Large intestine (tissue), 3 donors: ENCODE data around the gene ATP5PB. TPM values are rescaled to one million over a fixed set of nuclear protein-coding genes. Genes with fewer than 3 reads are reported as not detected.

Experiments used
- DNase-seq, 2 donors: peaks; one replicate each; pipeline versions ENCODE4 v3.0.0 to v3.0.0-alpha.2; 2013
- H3K27ac ChIP-seq: one replicate; pipeline ENCODE4 v1.5.1; 2013; ENCODE audit warnings: low read length
- H3K27me3 ChIP-seq: 2 replicates; pipeline ENCODE4 v1.6.1; 2013; ENCODE audit warnings: low read length; ENCODE audit not compliant: control insufficient read depth, insufficient read depth
- H3K36me3 ChIP-seq: 2 replicates; pipeline ENCODE4 v1.6.1; 2013; ENCODE audit warnings: low read length; ENCODE audit not compliant: control insufficient read depth, insufficient read depth
- H3K4me1 ChIP-seq: one replicate; pipeline ENCODE4 v1.6.1; 2013; ENCODE audit warnings: low read length; ENCODE audit not compliant: control insufficient read depth, insufficient read depth
- H3K4me3 ChIP-seq: one replicate; pipeline ENCODE4 v1.5.1; 2013; ENCODE audit warnings: low read length
- H3K9me3 ChIP-seq: one replicate; pipeline ENCODE4 v1.6.1; 2013; ENCODE audit warnings: mild to moderate bottlenecking, low read depth, low read length, moderate library complexity; ENCODE audit not compliant: control insufficient read depth
- WGBS: methylation state at CpG from one replicate; pipeline ENCODE4 v1.1.5; 2013; ENCODE audit warnings: low lambda C conversion rate; ENCODE audit not compliant: insufficient coverage; 5-methylcytosine and 5-hydroxymethylcytosine counted together
- polyA plus RNA-seq: library from polyadenylated mRNA; unstranded; fragments of 120-200 nt; gene quantifications from one replicate; pipeline ENCODE4 v1.2.1, GENCODE V29; 2013

ATP5PB gene
- polyA plus RNA-seq, 1 donor, result 333 TPM

- no peak overlapping the region for H3K4me3 ChIP-seq
- H3K27ac ChIP-seq, result no peak overlapping the region
- no peak for DNase-seq
- no peaks in the 10 kb centered on the region for H3K27me3 ChIP-seq
- no peaks in the 10 kb centered on the region for H3K9me3 ChIP-seq
- no peaks in the 10 kb centered on the region for H3K4me1 ChIP-seq
- no peaks in the 10 kb centered on the region for H3K36me3 ChIP-seq
These were observed 35.2 kb downstream of the ATP5PB start for GRCh38 chr1:111484391-111485026.

- Histone ChIP-seq H3K9me3 (no peaks in the 10 kb centered on the region), H3K4me1 (no peaks in the 10 kb centered on the region), H3K27ac (no peak overlapping the region), H3K36me3 (no peaks in the 10 kb centered on the region), H3K4me3 (no peak overlapping the region), H3K27me3 (no peaks in the 10 kb centered on the region)
- no peak for DNase-seq
- no CpG with 5 or more reads among the region's 7 CpGs for WGBS
These were observed 37.2 kb downstream of the ATP5PB start for GRCh38 chr1:111486431-111486830.

GRCh38 chr1:111487133-111487532 lies 37.9 kb downstream of the ATP5PB start:
- H3K36me3 ChIP-seq, result no peaks in the 10 kb centered on the region
- H3K4me3 ChIP-seq, result no peak overlapping the region
- WGBS, result 80% methylated on average over 1 of the region's 6 CpGs
- H3K9me3 ChIP-seq, result no peaks in the 10 kb centered on the region
- H3K27ac ChIP-seq, result no peak overlapping the region
- no peaks in the 10 kb centered on the region for H3K4me1 ChIP-seq
- DNase-seq, result no peak
- H3K27me3 ChIP-seq, result no peaks in the 10 kb centered on the region

DNA sequence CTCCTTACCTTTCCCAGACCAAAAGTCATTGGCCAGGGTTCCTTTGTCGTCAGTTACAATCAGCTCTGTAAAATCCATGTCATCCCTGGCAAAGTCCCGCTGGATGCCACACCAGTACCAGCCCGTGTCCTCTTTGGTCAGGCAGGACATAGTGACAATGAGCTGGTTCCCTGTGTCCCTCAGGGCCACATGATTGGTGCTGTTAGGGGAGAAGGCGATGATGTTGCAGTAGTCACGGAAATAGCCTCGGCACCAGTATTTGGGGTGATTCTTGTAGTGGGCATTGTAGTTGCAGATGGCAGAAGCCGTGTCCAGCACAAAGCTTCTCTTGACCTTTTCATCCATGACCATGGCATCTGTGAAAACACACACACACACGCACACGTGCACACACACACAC lies 39.4 kb downstream of the ATP5PB start:
- 83% methylated on average over 1 of the region's 9 CpGs for WGBS
- H3K36me3 ChIP-seq, result no peaks in the 10 kb centered on the region
- H3K4me3 ChIP-seq, result no peak overlapping the region
- no peak overlapping the region for H3K27ac ChIP-seq
- DNase-seq, result no peak
- no peaks in the 10 kb centered on the region for H3K27me3 ChIP-seq
- H3K4me1 ChIP-seq, result no peaks in the 10 kb centered on the region
- no peaks in the 10 kb centered on the region for H3K9me3 ChIP-seq

GRCh38 chr1:111489604-111490003 lies 40.3 kb downstream of the ATP5PB start:
- no peak for DNase-seq
- no CpG with 5 or more reads among the region's 4 CpGs for WGBS
- Histone ChIP-seq H3K4me1 (no peaks in the 10 kb centered on the region), H3K9me3 (no peaks in the 10 kb centered on the region), H3K27me3 (no peaks in the 10 kb centered on the region), H3K36me3 (no peaks in the 10 kb centered on the region), H3K27ac (no peak overlapping the region), H3K4me3 (no peak overlapping the region)

GRCh38 chr1:111490220-111490619 lies 41.0 kb downstream of the ATP5PB start:
- no peak for DNase-seq
- H3K9me3 ChIP-seq, result no peaks in the 10 kb centered on the region
- H3K27ac ChIP-seq, result no peak overlapping the region
- 81% methylated on average over 2 of the region's 4 CpGs for WGBS
- H3K4me3 ChIP-seq, result no peak overlapping the region
- no peaks in the 10 kb centered on the region for H3K4me1 ChIP-seq
- no peaks in the 10 kb centered on the region for H3K27me3 ChIP-seq
- no peaks in the 10 kb centered on the region for H3K36me3 ChIP-seq

DNA sequence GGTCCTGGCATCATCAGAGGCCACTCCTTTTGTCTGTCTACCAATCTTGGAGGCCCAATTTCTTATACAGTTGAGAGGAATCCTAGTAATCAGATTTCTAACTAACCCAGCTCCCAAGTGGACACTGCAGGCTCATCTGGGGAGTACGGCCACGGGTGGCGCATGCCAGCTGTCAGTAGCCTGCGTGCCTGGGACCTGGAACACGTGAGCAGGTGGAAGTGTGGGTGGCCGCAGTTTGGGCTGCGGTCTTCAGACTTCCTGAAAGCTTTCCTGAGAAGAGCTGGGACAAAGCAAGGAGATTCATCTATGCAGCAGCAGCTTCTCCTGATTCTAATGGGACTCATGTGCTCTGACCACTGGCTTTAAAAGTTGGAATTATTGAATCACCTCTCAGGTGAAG lies 41.8 kb downstream of the ATP5PB start:
- no peak for DNase-seq
- Histone ChIP-seq H3K36me3 (no peaks in the 10 kb centered on the region), H3K4me3 (no peak overlapping the region), H3K4me1 (no peaks in the 10 kb centered on the region), H3K27me3 (no peaks in the 10 kb centered on the region), H3K9me3 (no peaks in the 10 kb centered on the region), H3K27ac (no peak overlapping the region)
- WGBS, result no CpG with 5 or more reads among the region's 7 CpGs

DNA sequence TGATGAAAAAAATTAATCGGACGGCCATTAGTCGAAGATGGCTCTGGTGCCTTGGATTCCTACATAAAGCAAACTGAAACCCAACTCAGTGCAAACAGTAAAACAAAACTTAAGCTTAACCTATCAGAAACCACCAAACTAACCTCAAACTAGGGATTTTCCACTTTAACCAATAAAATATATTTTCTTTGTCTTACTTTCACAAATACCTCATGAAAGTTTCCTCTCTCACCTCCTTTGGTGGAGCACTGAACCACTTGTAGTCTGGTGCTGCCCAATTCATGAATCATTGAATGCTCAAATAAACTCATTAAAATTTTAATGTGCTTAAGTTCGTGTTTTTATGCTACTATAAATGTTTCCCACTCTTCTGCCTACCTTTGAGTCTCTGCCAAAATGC lies 47.1 kb downstream of the ATP5PB start:
- DNase-seq, result no peak
- 83% methylated on average over 1 of the region's 4 CpGs for whole genome bisulfite sequencing
- H3K4me1 ChIP-seq, result no peaks in the 10 kb centered on the region

GRCh38 chr1:111497592-111497991 lies 48.3 kb downstream of the ATP5PB start:
- no peaks in the 10 kb centered on the region for H3K9me3 ChIP-seq
- DNase-seq, result no peak
- H3K36me3 ChIP-seq, result no peaks in the 10 kb centered on the region
- no peak overlapping the region for H3K27ac ChIP-seq
- H3K4me3 ChIP-seq, result no peak overlapping the region
- H3K4me1 ChIP-seq, result no peaks in the 10 kb centered on the region
- WGBS, result 71% methylated on average over 1 of the region's 5 CpGs
- H3K27me3 ChIP-seq, result peaks cover 3% of the 10 kb centered on the region

More for the DNA sequence above, 47.1 kb downstream of the ATP5PB start:
- H3K27me3 ChIP-seq, result peaks cover 3% of the 10 kb centered on the region
- no peak overlapping the region for H3K27ac ChIP-seq
- no peak overlapping the region for H3K4me3 ChIP-seq
- no peaks in the 10 kb centered on the region for H3K9me3 ChIP-seq
- H3K36me3 ChIP-seq, result no peaks in the 10 kb centered on the region

DNA sequence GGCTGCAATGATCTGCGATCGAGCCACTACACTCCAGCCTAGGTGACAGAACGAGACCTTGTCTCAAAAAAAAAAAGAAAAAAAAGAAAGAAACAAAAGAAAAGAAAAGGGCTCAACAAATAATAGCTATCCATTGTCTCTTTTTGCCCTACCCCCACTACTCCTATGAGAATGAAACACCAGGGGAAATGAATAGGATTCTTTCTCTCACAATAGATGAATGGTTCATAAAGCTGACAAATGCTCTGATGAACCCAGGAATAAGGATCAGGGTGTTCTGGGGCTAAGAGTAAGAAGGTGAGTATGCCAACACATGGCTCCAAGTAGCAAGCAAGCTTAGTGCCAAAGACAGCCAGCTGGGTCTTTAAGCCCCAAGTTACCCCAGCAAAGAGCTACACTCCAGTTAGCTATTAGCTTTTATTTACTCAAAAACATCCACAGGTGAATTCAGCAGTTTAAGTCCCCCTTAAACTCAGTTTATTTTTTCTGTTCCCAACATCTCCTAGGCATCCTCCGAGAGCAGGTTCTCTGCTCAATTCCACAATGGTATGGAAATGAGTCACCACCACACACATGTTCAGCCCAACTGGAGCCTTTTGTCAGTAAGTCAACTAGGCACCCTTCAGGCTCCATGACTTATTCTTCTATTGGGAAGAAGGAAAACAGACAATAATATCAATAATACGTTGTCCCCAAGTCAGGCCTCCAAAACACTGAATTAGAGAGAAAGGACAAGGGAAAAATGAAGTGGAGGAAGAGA lies 49.9 kb downstream of the ATP5PB start:
- DNase-seq, result no peak
- WGBS, result 100% methylated on average over 1 of the region's 5 CpGs
- no peak overlapping the region for H3K27ac ChIP-seq
- H3K4me3 ChIP-seq, result no peak overlapping the region
- no peaks in the 10 kb centered on the region for H3K9me3 ChIP-seq
- H3K27me3 ChIP-seq, result peaks cover 3% of the 10 kb centered on the region
- no peaks in the 10 kb centered on the region for H3K4me1 ChIP-seq
- H3K36me3 ChIP-seq, result no peaks in the 10 kb centered on the region

GRCh38 chr1:111501645-111502044 lies 52.4 kb downstream of the ATP5PB start:
- no peak overlapping the region for H3K4me3 ChIP-seq
- no peak for DNase-seq
- no peaks in the 10 kb centered on the region for H3K36me3 ChIP-seq
- no peak overlapping the region for H3K27ac ChIP-seq
- H3K9me3 ChIP-seq, result no peaks in the 10 kb centered on the region
- no peaks in the 10 kb centered on the region for H3K4me1 ChIP-seq
- 100% methylated on average over 2 of the region's 7 CpGs for WGBS
- no peaks in the 10 kb centered on the region for H3K27me3 ChIP-seq
